T-cell (primary cell): ENCODE results near the gene CTRL. TPM values are rescaled to one million over a fixed set of nuclear protein-coding genes. Genes with fewer than 3 reads are reported as not detected.

ENCODE experiments used
- ATAC-seq, 4 experiments: fragments of 200-7000 bp in 3 of 4; fragments of 150-1000 bp in 1 of 4; cut with Tn5 transposase; replicated peaks in 1 of 4; 1 replicate in 3 of 4; 2 replicates in 1 of 4; pipeline ENCODE4 v1.10.0; 2021; ENCODE audit warnings: moderate library complexity in 3 of 4, mild to moderate bottlenecking in 2 of 4, moderate number of reproducible peaks in 1 of 4
- CTCF ChIA-PET, 2 donors: fragments of 300-600 bp; sonication (Branson Sonifier 250); formaldehyde crosslinking; loops; one replicate each; lab custom pipeline; 2022; ENCODE audit warnings: antibody characterized with exemption in 2 of 2; lab: Charles Lee
- POLR2A ChIA-PET, 2 donors: fragments of 300-600 bp; sonication (Branson Sonifier 250); formaldehyde crosslinking; loops; one replicate each; lab custom pipeline; 2022; ENCODE audit warnings: antibody characterized with exemption in 2 of 2; lab: Charles Lee
- DNase-seq, 35 experiments: peaks; one replicate each; pipeline versions ENCODE4 v3.0.0 to v3.0.0-alpha.2; 2013 to 2023
- H3K27ac ChIP-seq: one replicate; pipeline ENCODE4 v1.5.1; 2013; ENCODE audit warnings: low read length
- H3K27me3 ChIP-seq, 2 experiments: replicated peaks in 1 of 2; 1 replicate in 1 of 2; 2 replicates in 1 of 2; pipeline versions ENCODE4 v1.6.1 to v1.7.0; 2013; ENCODE audit warnings: low read length in 1 of 2, mixed read lengths in 1 of 2; ENCODE audit not compliant: control insufficient read depth in 2 of 2, insufficient read depth in 2 of 2; ENCODE audit errors: extremely low read depth in 1 of 2
- H3K36me3 ChIP-seq, 2 donors: 1 replicate in 1 of 2; 2 replicates in 1 of 2; pipeline versions ENCODE4 v1.6.1 to v1.7.0; 2013; ENCODE audit warnings: low read length in 1 of 2; ENCODE audit not compliant: control insufficient read depth in 2 of 2, insufficient read depth in 1 of 2; ENCODE audit errors: extremely low read depth in 1 of 2
- H3K4me1 ChIP-seq, 2 experiments: 1 replicate in 1 of 2; 2 replicates in 1 of 2; pipeline versions ENCODE4 v1.6.1 to v1.7.0; 2013; ENCODE audit warnings: low read length in 2 of 2, mixed read lengths in 1 of 2; ENCODE audit not compliant: insufficient read depth in 2 of 2, control insufficient read depth in 1 of 2; ENCODE audit errors: extremely low read depth in 1 of 2
- H3K4me3 ChIP-seq, 2 donors: 1 replicate in 1 of 2; 2 replicates in 1 of 2; pipeline versions ENCODE4 v1.5.1 to v1.7.0; 2013; ENCODE audit warnings: mild to moderate bottlenecking in 2 of 2, low read length in 1 of 2, moderate library complexity in 1 of 2; ENCODE audit not compliant: control insufficient read depth in 1 of 2; ENCODE audit errors: extremely low read depth in 1 of 2
- H3K9me3 ChIP-seq: 2 replicates; pipeline ENCODE4 v1.7.0; 2013
- H3K27ac Mint-ChIP-seq, 2 donors: one replicate each; pipeline ENCODE4 v1.8.0; 2020 to 2021; ENCODE audit warnings: mild to moderate bottlenecking in 2 of 2, mixed read lengths in 2 of 2
- H3K27me3 Mint-ChIP-seq, 2 donors: one replicate each; pipeline ENCODE4 v1.8.0; 2021 to 2022; ENCODE audit warnings: mixed read lengths in 2 of 2
- H3K36me3 Mint-ChIP-seq: one replicate; pipeline ENCODE4 v1.8.0; 2021; ENCODE audit warnings: mixed read lengths
- H3K4me1 Mint-ChIP-seq, 3 donors: one replicate each; pipeline ENCODE4 v1.8.0; 2020 to 2022; ENCODE audit warnings: mixed read lengths in 3 of 3, mild to moderate bottlenecking in 1 of 3
- H3K4me3 Mint-ChIP-seq, 3 donors: one replicate each; pipeline ENCODE4 v1.8.0; 2020 to 2022; ENCODE audit warnings: mild to moderate bottlenecking in 3 of 3, mixed read lengths in 3 of 3, moderate library complexity in 3 of 3
- H3K9me3 Mint-ChIP-seq, 3 donors: one replicate each; pipeline ENCODE4 v1.8.0; 2020 to 2022; ENCODE audit warnings: mixed read lengths in 3 of 3
- WGBS: methylation state at CpG from one replicate; pipeline ENCODE4 v1.1.5; 2013; ENCODE audit warnings: missing lambda C conversion rate; ENCODE audit not compliant: insufficient coverage; 5-methylcytosine and 5-hydroxymethylcytosine counted together
- total RNA-seq, 35 experiments: library from RNA in 6 of 35; stranded (reverse) in 6 of 35; fragments of 120-200 nt in 1 of 35; gene quantifications; one replicate each; pipeline versions ENCODE4 v1.2.1 to v1.2.4 and lab custom pipeline; 2013 to 2026

CTRL gene
- total RNA-seq, 5 donors from 2014 or later (not counting 1 experiment from before 2014, with no cell fraction given): 9.4 to 14.2 (median 13.2) TPM

- H3K4me3 Mint-ChIP-seq: no peak overlapping the region
- peaks cover 15 to 20% (median 17%) of the 10 kb centered on the region in 3 donors for H3K4me1 Mint-ChIP-seq
- no peak for ATAC-seq
- Histone ChIP-seq H3K27me3 (no peaks in the 10 kb centered on the region), H3K9me3 (no peaks in the 10 kb centered on the region), H3K36me3 (peaks cover 48 to 95% of the 10 kb centered on the region in 2 donors), H3K4me3 (no peak overlapping the region), H3K4me1 (peaks cover 2 to 18% of the 10 kb centered on the region in 2 experiments), H3K27ac (no peak overlapping the region)
- no peaks in the 10 kb centered on the region for H3K27me3 Mint-ChIP-seq
- H3K27ac Mint-ChIP-seq: no peak overlapping the region
- DNase-seq: no peak
- peaks cover 58% of the 10 kb centered on the region for H3K36me3 Mint-ChIP-seq
- ChIA-PET CTCF (no interaction called here), POLR2A (no interaction called here)
- WGBS: 84% methylated on average over 5 of the region's 5 CpGs
- no peaks in the 10 kb centered on the region for H3K9me3 Mint-ChIP-seq
Measured at GRCh38 chr16:67879936-67880335, 51.7 kb downstream of the CTRL start.

Other genes with a start within 250 kb of the CTRL start
- 10 to 100 TPM in 4 of 5 donors, 1 to 10 TPM in 1; 8.5 to 23.2 (median 16.7) TPM for gene GFOD2, start 212.5 kb downstream of the CTRL start, total RNA-seq
- 10 to 100 TPM; 21.9 to 29.3 (median 24.5) TPM for gene RANBP10, start 125.3 kb downstream of the CTRL start, total RNA-seq
- gene TSNAXIP1, start 125.0 kb downstream of the CTRL start, total RNA-seq: under 1 TPM; 0.30 to 0.45 (median 0.37) TPM
- gene THAP11, start 89.5 kb downstream of the CTRL start, total RNA-seq: 10 to 100 TPM; 37.9 to 59.9 (median 55.5) TPM
- gene NUTF2, start 84.9 kb downstream of the CTRL start, total RNA-seq: 10 to 100 TPM; 37.4 to 55.0 (median 48.3) TPM
- 100 to 1,000 TPM in 3 of 5 donors, 10 to 100 TPM in 2; 85.0 to 117 (median 111) TPM for gene CENPT, start 84.2 kb downstream of the CTRL start, total RNA-seq
- 100 to 1,000 TPM; 110 to 144 (median 136) TPM for gene EDC4, start 58.8 kb downstream of the CTRL start, total RNA-seq
- 1 to 10 TPM in 4 of 5 donors, under 1 TPM in 1; 0.72 to 5.3 (median 3.1) TPM for gene NRN1L, start 47.0 kb downstream of the CTRL start, total RNA-seq
- 10 to 100 TPM; 14.8 to 31.4 (median 28.1) TPM for gene PSKH1, start 38.6 kb downstream of the CTRL start, total RNA-seq
- gene PSMB10, start 5.0 kb upstream of the CTRL start, total RNA-seq: 100 to 1,000 TPM; 118 to 214 (median 165) TPM
- 10 to 100 TPM in 4 of 5 donors, 1 to 10 TPM in 1; 9.8 to 20.7 (median 18.7) TPM for gene LCAT, start 12.3 kb upstream of the CTRL start, total RNA-seq
- gene SLC12A4, start 36.8 kb upstream of the CTRL start, total RNA-seq: 10 to 100 TPM; 23.3 to 39.6 (median 33.7) TPM
- gene DPEP3, start 48.6 kb upstream of the CTRL start, total RNA-seq: 1 to 10 TPM in 4 of 5 donors, under 1 TPM in 1; 0.48 to 1.5 (median 1.1) TPM
- 100 to 1,000 TPM in 3 of 5 donors, 10 to 100 TPM in 2; 51.5 to 122 (median 100) TPM for gene DPEP2, start 67.6 kb upstream of the CTRL start, total RNA-seq
- not detected for gene DPEP2NB, start 84.0 kb upstream of the CTRL start, total RNA-seq
- gene DDX28, start 91.4 kb upstream of the CTRL start, total RNA-seq: 10 to 100 TPM; 15.5 to 21.0 (median 17.6) TPM
- gene DUS2, start 91.4 kb upstream of the CTRL start, total RNA-seq: 10 to 100 TPM; 14.5 to 19.4 (median 15.8) TPM
- gene NFATC3, start 153.5 kb upstream of the CTRL start, total RNA-seq: 100 to 1,000 TPM; 111 to 144 (median 116) TPM